ENCODE data around the gene CAPN5.

CAPN5 gene

DNA sequence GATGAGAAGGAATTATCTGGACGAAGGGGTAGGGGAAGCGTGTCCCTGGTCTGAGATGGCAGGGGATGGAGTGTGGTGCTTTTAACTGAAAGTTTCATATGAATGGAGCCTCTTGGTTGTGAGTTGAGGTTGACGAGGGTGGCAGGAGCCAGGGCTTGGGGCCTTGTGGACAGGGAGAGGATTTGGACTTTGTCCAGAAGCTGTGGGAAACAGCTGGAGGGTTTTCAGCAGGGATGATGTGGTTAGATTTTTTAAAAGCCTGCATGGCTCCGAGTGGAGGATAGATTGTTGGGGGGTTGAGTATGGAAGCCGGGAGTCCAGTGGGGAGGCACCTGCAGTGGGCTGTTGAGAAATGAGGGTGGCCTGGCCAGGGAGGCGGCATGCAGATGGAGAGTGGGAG, 86.1 kb downstream of the CAPN5 start:
- peak overlapping the region; percentile 27 for H3K9ac ChIP-seq (ENCODE audit: low read depth, low read length, poor library complexity, severe bottlenecking)
- H3K4me2 ChIP-seq (ENCODE audit: low read depth, low read length, poor library complexity, severe bottlenecking) = peak overlapping the region; percentile 32
- H2AFZ ChIP-seq (ENCODE audit: low read length) = no peak overlapping the region
- no peaks in the 10 kb centered on the region for H3K36me3 ChIP-seq (ENCODE audit: insufficient read depth, low read length)
- H3K4me3 ChIP-seq (ENCODE audit: low read length, poor library complexity, severe bottlenecking) = no peak overlapping the region
- H3K9me3 ChIP-seq (ENCODE audit: insufficient read depth, low read depth, low read length) = no peaks in the 10 kb centered on the region
- H4K20me1 ChIP-seq (ENCODE audit: insufficient read depth, low read length, poor library complexity, severe bottlenecking) = no peaks in the 10 kb centered on the region
- H3F3A ChIP-seq (ENCODE audit: low read depth) = no peaks in the 10 kb centered on the region
- peaks cover 78% of the 10 kb centered on the region for H3K4me1 ChIP-seq (ENCODE audit: insufficient read depth, low read length, poor library complexity, severe bottlenecking)
- TF ChIP-seq EZH2phosphoT487 (IDR thresholded peaks at IDR 0.05; ENCODE audit: borderline replicate concordance) (no peak), CTCF (conservative IDR thresholded peaks at IDR 0.05; ENCODE audit: low read length) (no peak)
- no peaks in the 10 kb centered on the region for H3K27me3 ChIP-seq (ENCODE audit: insufficient read depth, low read length, poor library complexity, severe bottlenecking)
- H3K9me2 ChIP-seq (replicated peaks; ENCODE audit: low read depth, low read length) = no peaks in the 10 kb centered on the region
- no peaks in the 10 kb centered on the region for H3K79me2 ChIP-seq (ENCODE audit: insufficient read depth, low read length)

- Histone ChIP-seq H3K4me2 (ENCODE audit: low read depth, low read length, poor library complexity, severe bottlenecking) (peak overlapping the region; percentile 54), H3K9me3 (ENCODE audit: insufficient read depth, low read depth, low read length) (no peaks in the 10 kb centered on the region), H4K20me1 (ENCODE audit: insufficient read depth, low read length, poor library complexity, severe bottlenecking) (no peaks in the 10 kb centered on the region), H2AFZ (ENCODE audit: low read length) (no peak overlapping the region), H3F3A (ENCODE audit: low read depth) (no peaks in the 10 kb centered on the region), H3K4me1 (ENCODE audit: insufficient read depth, low read length, poor library complexity, severe bottlenecking) (peaks cover 74% of the 10 kb centered on the region), H3K36me3 (ENCODE audit: insufficient read depth, low read length) (no peaks in the 10 kb centered on the region), H3K79me2 (ENCODE audit: insufficient read depth, low read length) (no peaks in the 10 kb centered on the region), H3K9ac (ENCODE audit: low read depth, low read length, poor library complexity, severe bottlenecking) (peak overlapping the region; percentile 45), H3K4me3 (ENCODE audit: low read length, poor library complexity, severe bottlenecking) (no peak overlapping the region), H3K27me3 (ENCODE audit: insufficient read depth, low read length, poor library complexity, severe bottlenecking) (no peaks in the 10 kb centered on the region), H3K9me2 (replicated peaks; ENCODE audit: low read depth, low read length) (no peaks in the 10 kb centered on the region)
- no peak for TF ChIP-seq EZH2phosphoT487 (IDR thresholded peaks at IDR 0.05; ENCODE audit: borderline replicate concordance)
- TF ChIP-seq CTCF (conservative IDR thresholded peaks at IDR 0.05; ENCODE audit: low read length) = no peak
These were observed 86.8 kb downstream of the CAPN5 start for GRCh38 chr11:77153276-77154185.

- Histone ChIP-seq H3K9me3 (ENCODE audit: insufficient read depth, low read depth, low read length) (no peaks in the 10 kb centered on the region), H4K20me1 (ENCODE audit: insufficient read depth, low read length, poor library complexity, severe bottlenecking) (no peaks in the 10 kb centered on the region), H3K79me2 (ENCODE audit: insufficient read depth, low read length) (no peaks in the 10 kb centered on the region), H3K9ac (ENCODE audit: low read depth, low read length, poor library complexity, severe bottlenecking) (peak overlapping the region; percentile 45), H3K27me3 (ENCODE audit: insufficient read depth, low read length, poor library complexity, severe bottlenecking) (no peaks in the 10 kb centered on the region), H3K4me2 (ENCODE audit: low read depth, low read length, poor library complexity, severe bottlenecking) (peak overlapping the region; percentile 54), H3K4me3 (ENCODE audit: low read length, poor library complexity, severe bottlenecking) (no peak overlapping the region), H3K36me3 (ENCODE audit: insufficient read depth, low read length) (no peaks in the 10 kb centered on the region), H3K4me1 (ENCODE audit: insufficient read depth, low read length, poor library complexity, severe bottlenecking) (peaks cover 65% of the 10 kb centered on the region), H3F3A (ENCODE audit: low read depth) (no peaks in the 10 kb centered on the region), H3K9me2 (replicated peaks; ENCODE audit: low read depth, low read length) (no peaks in the 10 kb centered on the region), H2AFZ (ENCODE audit: low read length) (no peak overlapping the region)
- TF ChIP-seq CTCF (conservative IDR thresholded peaks at IDR 0.05; ENCODE audit: low read length) (no peak), EZH2phosphoT487 (IDR thresholded peaks at IDR 0.05; ENCODE audit: borderline replicate concordance) (no peak)
These were observed 87.8 kb downstream of the CAPN5 start for GRCh38 chr11:77154381-77155081.
